HPDE6-E6E7 (cell line): ENCODE data around the gene LRRN2.
"Not testable (repeated sequence)": the region's sequence is repeated elsewhere in the genome, so short reads cannot be mapped to it uniquely, and the experiment has no call there.

ENCODE experiments used
- DNase-seq: peaks from one replicate; pipeline ENCODE4 v3.0.0; 2011; ENCODE audit warnings: missing footprints; ENCODE audit errors: extremely low spot score

Gene LRRN2

GRCh38 chr1:204692841-204693356 lies 7.4 kb upstream of the LRRN2 start:
- no peak for DNase-seq

- DNase-seq: no peak
Observed at GRCh38 chr1:204692325-204692840, 6.8 kb upstream of the LRRN2 start.

GRCh38 chr1:204691328-204691730 lies 5.8 kb upstream of the LRRN2 start:
- not testable (repeated sequence) for DNase-seq

GRCh38 chr1:204688776-204689175 lies 3.2 kb upstream of the LRRN2 start:
- DNase-seq: no peak

GRCh38 chr1:204688007-204688406 lies 2.5 kb upstream of the LRRN2 start:
- no peak for DNase-seq

- DNase-seq: no peak
Observed at GRCh38 chr1:204684571-204685235, 835 bp downstream of the LRRN2 start.

GRCh38 chr1:204684206-204684570 lies 1.4 kb downstream of the LRRN2 start:
- DNase-seq: no peak

- DNase-seq: no peak
Observed at GRCh38 chr1:204683284-204684205, 2.0 kb downstream of the LRRN2 start.

- DNase-seq: no peak
Observed at GRCh38 chr1:204680461-204680860, 5.1 kb downstream of the LRRN2 start.

- DNase-seq: no peak
Observed at GRCh38 chr1:204680051-204680450, 5.5 kb downstream of the LRRN2 start.

GRCh38 chr1:204678721-204679475 lies 6.6 kb downstream of the LRRN2 start:
- DNase-seq: no peak

GRCh38 chr1:204677864-204678263 lies 7.7 kb downstream of the LRRN2 start:
- DNase-seq: no peak

GRCh38 chr1:204676043-204676442 lies 9.5 kb downstream of the LRRN2 start:
- DNase-seq: no peak

GRCh38 chr1:204673909-204674649 lies 11.5 kb downstream of the LRRN2 start:
- DNase-seq: no peak

GRCh38 chr1:204673209-204673608 lies 12.3 kb downstream of the LRRN2 start:
- DNase-seq: no peak

- DNase-seq: no peak
Observed at GRCh38 chr1:204672482-204673121, 12.9 kb downstream of the LRRN2 start.

- no peak for DNase-seq
Observed at GRCh38 chr1:204672069-204672468, 13.5 kb downstream of the LRRN2 start.

GRCh38 chr1:204670152-204670927 lies 15.2 kb downstream of the LRRN2 start:
- no peak for DNase-seq

GRCh38 chr1:204669579-204669978 lies 16.0 kb downstream of the LRRN2 start:
- no peak for DNase-seq

- no peak for DNase-seq
Observed at GRCh38 chr1:204664384-204664651, 21.2 kb downstream of the LRRN2 start.
